ENCODE measurements around the gene PRKCG.
"Not testable (repeated sequence)": the region's sequence is repeated elsewhere in the genome, so short reads cannot be mapped to it uniquely, and the experiment has no call there.

GRCh38 chr19:53838446-53838845 lies 43.6 kb upstream of the PRKCG start:
- TF ChIP-seq CTCF, POLR2A (IDR thresholded peaks at IDR 0.05): not testable (repeated sequence)

Measured in body of pancreas (tissue), 4 donors.